GM18511 (cell line): Measurements from ENCODE around the gene ABCA8.

Experiments used
- ATAC-seq: cut with Tn5 transposase; IDR thresholded peaks from one replicate; pipeline ENCODE4 v1.9.1; 2021; ENCODE audit warnings: mild to moderate bottlenecking, moderate library complexity; ENCODE audit not compliant: unreplicated experiment

ABCA8 gene

GRCh38 chr17:68878226-68878885, 76.8 kb downstream of the ABCA8 start:
- ATAC-seq: no peak

GRCh38 chr17:68871447-68871846, 83.7 kb downstream of the ABCA8 start:
- ATAC-seq: no peak

- no peak for ATAC-seq
These were observed 84.2 kb downstream of the ABCA8 start for GRCh38 chr17:68870976-68871375.

DNA sequence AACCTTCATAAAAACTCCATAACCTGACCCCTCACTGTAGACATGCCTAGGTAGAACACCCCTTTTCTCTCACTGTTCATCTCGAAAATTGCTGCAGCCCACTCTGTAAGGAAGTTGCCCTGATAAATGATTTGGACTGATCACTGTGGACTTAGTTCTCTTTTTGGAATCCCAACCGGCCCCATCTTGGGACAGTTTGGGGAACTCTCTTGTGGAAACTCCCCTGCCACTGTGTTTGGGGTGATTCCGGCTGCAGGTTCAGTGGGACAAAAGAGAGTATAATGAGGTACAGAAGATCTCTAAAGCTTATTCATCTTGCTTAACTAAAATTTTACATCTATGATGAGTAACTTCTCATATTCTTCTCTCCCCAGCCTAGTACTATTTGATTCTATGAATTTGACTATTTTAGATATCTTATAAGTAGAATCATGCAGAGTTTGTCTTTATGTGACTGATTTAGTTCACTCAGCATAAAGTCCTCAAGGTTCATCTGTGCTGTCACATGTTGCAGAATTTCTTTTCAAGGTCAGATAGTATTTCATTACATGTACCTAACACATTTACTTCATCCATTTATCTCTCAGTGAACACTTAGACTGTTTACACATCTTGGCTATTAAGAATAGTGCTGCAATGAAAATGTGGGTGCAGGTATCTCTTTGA, 84.9 kb downstream of the ABCA8 start:
- ATAC-seq: no peak

DNA sequence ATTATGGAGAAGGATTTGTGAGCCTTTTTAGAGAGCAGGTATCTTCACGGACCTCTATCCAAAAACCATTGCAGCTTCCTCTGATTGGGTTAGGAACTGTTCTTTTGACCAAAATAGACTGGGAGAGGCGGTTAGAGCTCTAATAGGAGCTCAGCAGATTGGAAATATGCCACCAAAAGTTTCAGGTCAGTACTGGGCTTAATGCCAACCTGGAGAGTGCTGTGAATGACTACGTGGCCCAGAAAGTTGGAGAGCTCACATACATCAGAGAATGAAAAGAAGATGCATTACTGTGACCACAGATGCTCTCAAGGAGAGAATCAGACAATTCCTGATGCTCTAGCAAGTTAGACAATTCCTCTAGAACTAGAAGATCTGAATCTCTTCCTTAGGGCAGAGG, 86.5 kb downstream of the ABCA8 start:
- no peak for ATAC-seq

- ATAC-seq: no peak
These were observed 87.3 kb downstream of the ABCA8 start for GRCh38 chr17:68867759-68868516.

GRCh38 chr17:68865584-68865983, 89.6 kb downstream of the ABCA8 start:
- no peak for ATAC-seq

- no peak for ATAC-seq
These were observed 92.0 kb downstream of the ABCA8 start for GRCh38 chr17:68863091-68863652.

DNA sequence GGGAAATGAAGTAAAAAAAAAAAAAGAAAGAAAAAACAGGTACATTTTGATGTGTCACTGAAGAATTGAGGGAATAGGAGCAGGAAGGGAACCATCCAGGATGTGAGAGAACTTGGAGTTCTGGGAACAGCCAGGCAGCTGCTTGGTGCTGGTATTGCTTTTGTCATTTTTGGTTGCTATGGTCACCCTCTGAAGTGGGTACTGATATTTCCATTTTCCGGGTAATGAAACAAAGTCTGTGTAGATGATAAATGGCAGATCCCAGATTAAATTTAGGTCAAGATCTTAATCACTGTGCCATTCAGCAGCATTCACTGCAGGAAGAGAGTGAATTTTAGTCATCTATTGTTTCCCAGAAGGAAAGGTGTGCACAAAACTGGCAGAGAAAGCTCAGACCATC, 93.6 kb downstream of the ABCA8 start:
- no peak for ATAC-seq

DNA sequence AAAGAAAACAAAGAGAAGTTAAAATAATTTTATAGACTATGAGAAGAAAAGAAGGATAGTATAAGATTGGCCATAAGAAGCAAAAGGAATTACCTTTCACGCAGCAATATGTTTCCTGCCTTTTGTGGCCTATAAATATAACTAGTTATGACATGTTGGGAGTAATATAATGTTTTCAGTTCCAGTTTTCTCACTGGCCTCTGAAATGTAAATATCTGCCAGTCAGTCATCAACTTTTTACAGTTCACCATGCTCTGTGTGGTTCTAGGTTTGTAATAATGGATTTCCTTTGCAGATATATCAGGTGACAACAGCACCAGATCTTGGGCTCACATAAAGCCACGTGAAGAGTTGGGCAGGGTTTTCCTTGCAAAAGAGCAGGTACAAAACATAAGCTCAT, 94.3 kb downstream of the ABCA8 start:
- ATAC-seq: no peak

GRCh38 chr17:68854452-68854851, 100.7 kb downstream of the ABCA8 start:
- no peak for ATAC-seq

DNA sequence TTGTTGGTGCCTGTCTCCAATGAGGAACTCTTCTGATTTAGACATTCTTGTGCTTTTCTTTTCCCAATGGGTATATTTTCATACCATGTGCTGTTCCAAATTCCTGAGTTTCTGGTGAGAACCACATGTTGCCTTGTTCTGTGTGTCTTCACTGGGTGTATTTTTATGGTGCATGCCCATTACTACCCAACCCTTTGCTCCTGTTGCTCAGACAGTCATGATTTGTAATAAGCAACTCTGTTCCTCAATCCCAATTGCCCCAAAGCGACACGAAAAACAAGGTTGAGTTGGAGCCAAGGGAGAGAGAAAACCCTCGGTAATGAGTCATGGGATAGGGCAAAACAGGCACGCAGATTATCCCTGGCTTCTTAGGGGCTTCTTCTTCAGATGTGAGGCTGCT, 101.8 kb downstream of the ABCA8 start:
- ATAC-seq: no peak

DNA sequence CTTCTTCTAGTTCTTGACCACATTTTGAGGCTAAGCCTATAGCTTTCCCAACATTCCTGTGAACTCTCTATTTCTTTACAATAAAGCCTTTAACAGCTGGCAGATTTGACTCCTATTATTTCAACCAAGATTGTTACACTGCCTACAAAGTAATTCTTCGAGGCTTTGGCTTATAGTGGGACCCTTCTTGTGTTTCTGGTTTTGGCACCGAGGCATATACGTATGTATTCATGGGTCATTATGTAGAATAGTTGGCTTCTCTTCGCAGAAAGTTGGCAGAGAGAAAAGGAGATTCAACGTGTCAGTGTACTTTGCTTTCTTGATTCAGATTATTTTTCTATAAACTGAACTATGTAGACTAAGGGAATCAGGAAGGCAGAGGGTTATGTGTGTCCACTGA, 102.2 kb downstream of the ABCA8 start:
- ATAC-seq: no peak

- no peak for ATAC-seq
These were observed 103.3 kb downstream of the ABCA8 start for GRCh38 chr17:68851890-68852289.

DNA sequence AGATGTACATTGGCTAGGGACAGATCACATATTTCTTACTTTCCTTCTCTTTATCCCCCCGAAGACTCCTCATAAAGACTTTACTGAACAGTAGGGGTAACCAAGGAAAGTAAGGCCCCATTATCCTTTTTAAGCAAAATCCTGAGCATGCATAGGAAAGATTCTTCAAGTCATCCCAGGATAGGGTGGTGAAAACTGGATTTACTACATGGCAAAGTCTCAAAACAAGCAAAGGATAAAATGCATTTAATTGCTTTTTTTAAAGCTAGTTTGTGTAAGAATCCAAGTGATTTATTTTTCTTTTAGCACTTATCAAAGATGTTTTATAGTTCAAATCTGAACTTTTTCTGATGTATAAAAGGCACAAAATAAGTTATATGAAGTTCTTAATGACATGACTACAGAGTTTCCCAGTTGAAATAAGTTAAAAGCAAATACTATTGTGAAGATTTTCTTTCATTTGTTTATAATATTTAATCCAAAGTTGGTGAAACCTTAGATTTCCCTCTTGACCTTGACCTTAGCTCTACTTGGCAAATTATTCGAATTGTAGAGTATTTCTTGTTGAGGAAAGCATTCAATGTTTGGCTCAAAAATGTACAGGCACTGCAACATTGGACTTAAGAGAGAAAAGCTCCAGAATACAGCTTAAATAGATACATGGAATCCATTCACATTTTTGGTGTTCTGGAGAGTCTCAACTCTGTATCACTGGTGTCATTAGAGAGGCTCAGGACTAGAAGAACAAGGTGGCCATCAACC, 104.3 kb downstream of the ABCA8 start:
- no peak for ATAC-seq

- ATAC-seq: no peak
These were observed 105.2 kb downstream of the ABCA8 start for GRCh38 chr17:68849673-68850610.

- ATAC-seq: no peak
These were observed 107.5 kb downstream of the ABCA8 start for GRCh38 chr17:68847711-68848110.

DNA sequence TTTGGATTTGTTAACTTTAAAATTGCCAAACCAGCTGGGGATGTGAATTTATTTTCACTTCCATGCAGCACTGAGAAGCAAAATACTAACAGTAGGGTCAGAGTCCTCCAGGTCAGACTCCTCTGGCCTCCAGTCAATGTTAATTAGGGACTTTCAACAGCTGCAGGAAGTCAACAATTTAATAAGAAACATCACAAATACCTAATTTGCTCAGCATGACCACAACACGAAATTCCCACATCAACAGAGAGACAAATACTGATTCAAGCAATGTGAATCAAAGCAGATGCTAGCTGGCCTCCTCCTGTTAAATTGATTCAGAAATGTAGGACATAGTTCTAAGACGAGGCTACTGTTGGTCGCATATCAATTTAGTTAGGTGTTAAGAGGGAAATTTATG, 111.7 kb downstream of the ABCA8 start:
- ATAC-seq: no peak

- ATAC-seq: no peak
These were observed 115.1 kb downstream of the ABCA8 start for GRCh38 chr17:68840073-68840472.

DNA sequence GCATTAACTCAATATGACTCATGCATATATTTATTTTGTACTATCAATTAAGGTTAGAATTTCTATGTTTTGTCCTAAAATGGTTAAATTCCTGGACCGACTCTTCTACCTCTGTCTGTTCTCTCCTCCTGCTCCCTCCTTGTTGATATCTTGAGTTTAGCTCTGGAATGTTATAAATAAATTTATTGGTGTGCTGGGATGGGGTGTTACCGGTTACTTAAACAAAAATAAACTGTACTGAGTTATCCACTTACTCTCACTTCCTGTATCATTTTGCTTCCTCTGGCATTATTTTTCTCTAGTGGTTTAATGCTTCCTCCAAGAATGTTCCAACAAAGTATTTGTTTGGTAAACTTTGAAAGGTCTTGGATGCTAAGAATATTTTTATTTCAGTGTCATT, 120.1 kb downstream of the ABCA8 start:
- no peak for ATAC-seq
